GM21717 (cell line): ENCODE measurements around the gene SEC14L5.
"Not testable (repeated sequence)": the region's sequence is repeated elsewhere in the genome, so short reads cannot be mapped to it uniquely, and the experiment has no call there.

ENCODE experiments used
- ATAC-seq: cut with Tn5 transposase; IDR thresholded peaks from one replicate; pipeline ENCODE4 v1.9.1; 2021; ENCODE audit warnings: mild to moderate bottlenecking, moderate library complexity; ENCODE audit not compliant: unreplicated experiment

The SEC14L5 gene

DNA sequence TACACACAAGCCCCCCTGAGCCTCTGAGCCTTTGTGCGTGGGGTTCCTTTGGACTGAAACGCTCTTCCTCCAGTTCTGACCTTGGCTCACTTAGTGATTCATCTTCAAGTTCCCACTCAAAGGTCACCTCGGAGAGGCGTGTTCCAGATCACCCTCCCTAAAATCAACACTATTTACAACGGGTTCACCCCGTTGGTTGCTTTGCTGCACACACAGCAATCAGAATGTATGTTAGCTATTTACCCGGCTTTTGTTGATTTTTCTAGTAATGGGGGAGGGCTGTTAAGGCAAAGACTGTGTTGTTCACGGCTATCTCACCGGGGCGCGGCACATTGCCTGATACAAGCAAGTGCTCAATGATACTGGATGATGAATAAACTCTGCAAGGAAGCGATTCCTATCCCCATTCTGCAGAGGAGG, 74.6 kb downstream of the SEC14L5 start:
- no peak for ATAC-seq

DNA sequence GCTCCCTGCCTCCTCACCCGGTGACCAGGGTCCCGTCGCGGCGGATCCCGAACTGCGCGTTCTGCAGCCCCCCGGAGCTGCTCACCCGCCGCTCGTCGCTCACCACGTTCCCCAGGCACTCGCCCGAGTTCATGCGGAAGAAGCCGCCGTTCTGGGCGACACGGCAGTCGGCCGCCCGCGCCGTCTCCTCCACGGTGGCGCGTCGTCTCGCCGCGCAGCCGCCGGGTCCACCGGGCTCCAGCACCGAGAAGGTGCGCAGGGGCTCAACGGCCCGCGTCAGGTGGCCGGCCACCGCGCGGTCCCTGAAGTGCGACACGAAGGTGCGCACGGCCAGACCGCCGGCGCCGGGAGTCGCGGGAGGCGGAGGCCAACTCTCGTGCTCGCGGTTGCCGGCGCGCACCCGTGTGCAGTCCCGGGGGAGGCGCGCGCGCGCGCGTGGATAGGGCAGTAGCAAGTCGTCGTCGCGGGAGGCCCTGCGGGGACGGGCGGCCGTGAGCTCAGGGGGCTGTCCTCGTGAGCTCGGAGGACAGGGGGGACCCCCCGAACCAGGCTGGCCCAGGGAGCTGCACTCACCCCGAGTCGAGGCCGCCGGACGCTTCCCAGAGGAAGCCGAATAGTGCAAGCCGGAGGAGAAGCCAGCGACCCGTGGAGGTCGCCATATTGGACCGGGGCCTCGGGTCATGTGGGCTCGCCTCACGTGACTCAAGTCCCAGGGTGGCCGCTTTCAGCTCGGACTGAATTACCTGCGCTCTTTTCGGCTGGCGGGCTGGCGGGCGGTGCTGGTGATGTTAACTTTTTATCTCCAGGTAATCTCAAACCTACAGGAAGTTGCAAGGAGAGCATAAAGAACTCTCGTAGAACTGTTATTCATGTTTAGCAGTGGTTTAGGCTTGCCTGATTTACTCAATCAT, 75.4 kb downstream of the SEC14L5 start, which contains the start of gene NAGPA:
NAGPA (minus strand) TSS at position 680 of the 911 bp plus-strand sequence; CDS start at position 659, 21 bp downstream.
- peak; percentile 86 for ATAC-seq

GRCh38 chr16:5034167-5034523, 76.0 kb downstream of the SEC14L5 start:
- ATAC-seq = no peak

GRCh38 chr16:5035909-5036227, 77.7 kb downstream of the SEC14L5 start:
- ATAC-seq = no peak

DNA sequence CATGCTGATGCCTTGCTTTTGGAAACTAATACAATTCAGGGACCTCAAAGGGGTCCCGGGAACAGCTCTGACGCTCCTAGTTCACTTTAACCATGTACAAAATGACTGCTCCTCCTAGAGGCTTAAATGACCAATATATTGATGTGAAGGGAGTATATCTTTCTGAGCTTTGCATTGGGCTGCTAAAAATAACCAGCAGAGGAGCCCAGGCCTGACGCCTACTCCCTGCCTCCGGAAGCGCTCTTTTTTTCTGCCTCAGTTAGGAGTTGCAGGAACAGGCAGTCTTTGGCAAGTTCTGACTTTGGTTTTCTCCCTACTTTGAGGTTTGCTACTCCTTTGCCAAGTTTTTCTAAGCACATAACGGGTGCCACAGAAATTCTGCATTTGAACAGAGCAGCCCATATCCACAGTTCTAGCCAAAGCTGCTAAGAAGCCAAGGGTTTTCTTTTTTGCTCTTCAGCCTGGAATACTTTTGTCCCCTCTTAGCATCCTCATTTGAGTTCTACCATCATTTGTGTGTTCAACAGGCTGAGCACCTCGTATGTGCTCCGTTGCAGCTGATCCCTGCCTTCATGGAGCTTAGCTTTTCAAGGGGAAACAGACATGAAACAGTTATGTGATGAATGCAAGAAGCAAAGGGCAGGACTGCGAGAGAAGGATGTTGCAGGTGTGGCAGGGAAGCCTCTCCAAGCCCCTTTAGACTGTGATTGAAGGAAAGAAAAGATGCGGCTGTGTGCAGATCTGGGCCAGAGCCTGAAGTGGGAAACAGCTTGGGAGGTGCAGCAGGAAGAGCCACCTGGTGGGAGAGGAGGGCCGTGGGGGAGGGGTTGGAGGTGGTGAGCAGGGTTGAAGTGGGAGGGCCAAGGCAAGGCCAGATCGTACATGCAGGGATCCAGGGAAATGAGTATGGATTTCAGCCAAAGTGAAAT, 78.4 kb downstream of the SEC14L5 start:
- ATAC-seq = no peak

DNA sequence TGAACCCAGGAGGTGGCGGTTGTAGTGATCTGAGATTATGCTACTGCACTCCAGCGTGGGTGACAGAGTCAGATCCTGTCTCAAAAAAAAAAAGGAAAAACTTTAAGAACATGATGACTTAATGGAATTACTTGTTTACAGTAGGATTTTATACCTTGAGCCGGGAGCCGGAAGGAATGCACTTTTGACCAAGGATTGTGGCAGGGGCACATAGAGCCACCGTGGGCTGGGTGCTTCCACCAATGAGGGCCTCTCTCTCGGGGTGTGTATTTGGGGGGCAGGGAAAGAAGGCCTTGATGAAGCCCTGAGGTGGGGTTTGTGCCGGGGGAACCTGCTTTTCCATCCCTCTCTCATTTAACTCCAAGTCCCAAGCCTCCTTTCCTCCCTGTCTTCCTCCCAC, 82.3 kb downstream of the SEC14L5 start:
- no peak for ATAC-seq

GRCh38 chr16:5041600-5042133, 83.5 kb downstream of the SEC14L5 start:
- ATAC-seq = no peak

DNA sequence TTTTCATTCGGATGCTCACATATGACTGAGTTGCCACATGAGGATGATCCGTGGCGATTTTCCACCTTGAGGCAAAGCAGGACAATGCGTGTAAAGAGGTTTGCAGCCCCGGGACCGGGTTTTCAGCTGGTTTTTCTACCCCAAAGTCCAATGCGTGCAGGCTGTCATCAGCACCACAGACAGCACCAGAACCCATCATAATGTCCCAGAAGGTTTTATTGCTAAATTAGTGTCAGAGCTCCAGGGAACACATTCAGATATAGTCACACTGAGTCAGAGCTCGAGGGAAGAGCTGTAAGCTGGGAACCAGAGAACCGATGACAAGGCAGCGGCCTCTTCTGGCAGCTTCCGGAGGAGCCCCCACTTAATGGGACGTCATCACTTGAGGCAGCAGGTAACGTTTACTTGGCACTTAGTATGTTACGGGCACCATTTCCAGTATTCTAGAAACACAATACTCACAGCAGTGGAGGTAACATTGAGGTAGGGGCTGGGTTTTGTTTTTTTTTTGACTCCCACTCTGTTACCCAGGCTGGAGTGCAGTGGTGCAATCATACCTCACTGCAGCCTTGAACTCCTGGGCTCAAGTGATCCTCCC, 84.5 kb downstream of the SEC14L5 start:
- no peak for ATAC-seq

GRCh38 chr16:5044011-5044540, 85.9 kb downstream of the SEC14L5 start:
- no peak for ATAC-seq

- ATAC-seq = not testable (repeated sequence)
These were observed 86.5 kb downstream of the SEC14L5 start for GRCh38 chr16:5044581-5044980.

DNA sequence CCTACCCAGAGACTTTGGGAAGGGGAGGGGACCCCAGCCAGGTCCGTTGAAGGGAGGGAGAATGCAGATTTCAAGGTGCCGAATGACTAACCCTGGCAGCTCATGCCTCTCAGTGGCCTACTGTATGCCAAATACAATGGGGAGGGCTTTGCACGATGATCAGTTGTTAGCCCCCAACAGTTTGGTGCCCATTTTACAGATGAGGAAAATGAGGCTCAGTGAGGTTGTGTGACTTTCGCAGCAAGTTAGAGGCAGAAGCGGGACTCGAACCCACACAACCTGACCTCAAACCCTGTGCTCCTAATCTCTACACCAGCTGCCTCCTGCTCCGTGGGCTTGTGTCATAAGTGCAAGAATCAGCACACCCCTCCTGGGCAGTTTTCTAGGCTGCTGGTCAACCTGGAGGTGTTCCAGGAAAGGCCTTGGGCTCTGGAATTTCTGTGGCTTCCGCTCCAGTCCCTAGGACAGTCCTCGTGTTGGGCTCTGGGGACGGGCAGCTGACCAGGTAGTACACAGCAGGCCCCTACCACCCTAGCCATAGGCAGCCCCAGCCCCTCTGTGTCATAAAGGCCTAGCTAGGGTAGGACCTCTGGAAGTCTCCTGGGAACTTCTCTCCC, 87.5 kb downstream of the SEC14L5 start:
- ATAC-seq = no peak

DNA sequence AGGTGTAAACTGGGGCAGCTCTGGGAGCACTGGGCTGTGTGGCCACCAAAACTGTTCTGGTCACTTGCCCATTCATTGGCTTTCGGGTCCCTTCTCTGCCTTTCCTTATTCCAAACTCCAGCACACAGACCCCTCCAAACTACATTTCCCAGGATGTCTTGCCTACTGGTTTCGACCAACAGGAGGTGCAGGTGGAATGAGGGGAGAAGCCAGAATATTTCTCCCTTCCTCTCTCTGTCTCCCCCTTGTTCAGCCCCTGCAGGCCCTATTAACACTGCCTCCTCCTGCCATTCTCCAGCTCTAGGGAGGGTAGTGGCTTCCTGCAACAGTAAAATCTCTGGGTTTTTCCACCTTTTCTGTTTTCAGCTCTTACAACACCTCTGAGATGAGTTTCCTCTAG, 88.8 kb downstream of the SEC14L5 start:
- no peak for ATAC-seq

DNA sequence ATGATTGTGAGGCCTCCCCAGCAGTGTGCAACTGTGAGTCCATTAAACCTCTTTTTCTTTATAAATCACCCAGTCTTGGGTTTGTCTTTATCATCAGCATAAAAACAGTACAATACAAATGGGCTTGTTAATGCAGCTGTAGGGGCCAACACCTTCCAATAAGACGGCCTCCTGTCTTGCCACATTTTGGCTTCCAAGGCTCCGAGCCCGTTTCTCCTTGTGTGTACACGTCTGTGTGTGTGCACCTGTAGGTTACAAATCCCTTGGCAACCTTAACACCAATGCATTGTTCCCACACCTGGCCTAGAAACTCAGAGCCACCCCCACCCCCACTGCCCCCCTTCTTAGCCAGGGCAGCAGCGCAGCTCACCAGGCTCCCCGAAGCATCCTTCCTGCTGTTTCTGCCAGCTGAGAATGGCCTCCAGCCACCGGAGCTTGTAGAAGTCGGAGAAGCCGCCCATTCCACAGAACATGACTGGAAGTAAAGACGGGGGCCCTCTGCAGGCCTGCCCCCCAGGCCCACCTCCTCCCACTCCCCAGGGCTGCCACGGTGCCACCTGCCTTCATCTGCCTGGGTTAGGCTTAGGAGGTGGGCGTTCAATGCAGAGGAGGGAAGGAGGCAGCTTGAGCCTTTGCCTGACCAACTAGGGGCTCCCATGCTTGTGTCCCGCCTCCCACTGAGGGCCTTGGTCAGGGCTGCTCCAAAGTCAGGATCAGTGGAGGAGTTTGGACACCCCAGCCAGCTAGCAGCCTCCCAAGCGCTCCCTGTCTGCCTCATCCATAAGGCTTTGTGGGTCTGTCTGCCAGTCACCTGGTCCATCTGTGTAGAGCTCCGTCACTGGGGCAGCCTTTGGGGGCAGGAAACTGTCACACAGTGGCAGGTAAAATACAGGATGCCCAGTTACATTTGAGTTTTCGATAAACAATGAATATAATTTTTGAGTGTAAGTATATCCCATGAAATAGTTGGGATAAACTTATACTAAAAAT, 97.0 kb downstream of the SEC14L5 start:
- no peak for ATAC-seq

DNA sequence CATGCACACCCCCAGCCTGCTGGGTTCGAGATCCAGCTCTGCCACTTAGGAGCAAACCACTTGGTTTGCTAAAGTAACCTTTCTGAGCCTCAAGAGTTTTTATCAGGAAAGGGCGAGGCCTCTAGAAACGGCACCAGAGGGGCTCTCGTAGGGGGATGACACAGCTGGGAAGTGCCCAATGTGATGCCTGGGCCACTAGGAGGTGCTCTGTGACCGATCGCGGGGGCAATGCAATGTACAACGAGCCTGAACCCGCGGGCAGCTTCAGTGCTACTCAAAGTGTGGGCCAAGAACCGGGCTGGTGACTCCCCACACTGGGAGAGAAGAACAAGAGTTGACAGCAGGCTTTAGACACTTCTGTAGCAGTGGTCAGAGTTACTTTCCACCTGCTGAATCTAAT, 98.2 kb downstream of the SEC14L5 start:
- no peak for ATAC-seq

GRCh38 chr16:5058476-5058875, 100.3 kb downstream of the SEC14L5 start:
- ATAC-seq = no peak

- ATAC-seq = no peak
These were observed 101.4 kb downstream of the SEC14L5 start for GRCh38 chr16:5059386-5060072.

DNA sequence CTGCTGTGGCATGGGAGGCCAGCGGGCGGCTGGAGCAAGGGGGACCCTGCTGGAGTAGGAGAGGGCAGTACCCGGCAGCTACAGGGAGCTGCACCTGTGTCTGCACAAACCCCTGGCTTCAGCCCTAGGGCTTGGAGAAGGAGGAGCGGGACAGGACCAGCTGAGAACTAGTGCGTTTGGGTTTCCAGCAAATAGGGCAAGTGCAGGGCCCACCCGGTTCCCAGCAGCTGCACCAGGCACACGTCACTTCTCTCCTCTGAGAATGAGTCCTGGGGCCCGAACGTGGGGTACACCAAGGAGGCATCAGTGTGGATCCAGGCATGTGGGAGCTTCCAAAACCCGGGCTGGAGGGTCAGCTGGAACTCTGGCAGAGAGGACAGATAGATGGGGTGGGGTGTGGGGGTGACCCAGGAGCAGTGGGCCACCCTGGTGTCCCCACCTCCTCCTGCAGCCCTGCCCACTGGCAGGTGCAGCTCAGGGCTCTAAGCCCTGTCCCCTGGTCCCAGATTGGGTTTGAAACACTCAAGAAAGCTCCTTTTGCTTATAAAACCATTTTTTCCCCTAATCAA, 102.0 kb downstream of the SEC14L5 start:
- ATAC-seq = no peak

- peak; percentile 47 for ATAC-seq
These were observed 103.9 kb downstream of the SEC14L5 start for GRCh38 chr16:5062051-5062450.
